ENCODE data around the gene ADGRD1.

The ADGRD1 gene

GRCh38 chr12:131033486-131033885, 79.8 kb downstream of the ADGRD1 start:
- no peak for DNase-seq (ENCODE audit: extremely low read depth, low read depth)
- TF ChIP-seq CTCF (IDR thresholded peaks at IDR 0.05; ENCODE audit: low read depth, low read length), result no peak

GRCh38 chr12:131033886-131034482, 80.3 kb downstream of the ADGRD1 start:
- no peak for TF ChIP-seq CTCF (IDR thresholded peaks at IDR 0.05; ENCODE audit: low read depth, low read length)
- no peak for DNase-seq (ENCODE audit: extremely low read depth, low read depth)

- DNase-seq (ENCODE audit: extremely low read depth, low read depth), result no peak
- no peak for TF ChIP-seq CTCF (IDR thresholded peaks at IDR 0.05; ENCODE audit: low read depth, low read length)
Observed at GRCh38 chr12:131034631-131035244, 81.0 kb downstream of the ADGRD1 start.

- DNase-seq (ENCODE audit: extremely low read depth, low read depth), result no peak
- no peak for TF ChIP-seq CTCF (IDR thresholded peaks at IDR 0.05; ENCODE audit: low read depth, low read length)
Observed at GRCh38 chr12:131035245-131035681, 81.6 kb downstream of the ADGRD1 start.

GRCh38 chr12:131038159-131038558, 84.5 kb downstream of the ADGRD1 start:
- no peak for TF ChIP-seq CTCF (IDR thresholded peaks at IDR 0.05; ENCODE audit: low read depth, low read length)
- DNase-seq (ENCODE audit: extremely low read depth, low read depth), result no peak

GRCh38 chr12:131038961-131039950, 85.5 kb downstream of the ADGRD1 start:
- no peak for TF ChIP-seq CTCF (IDR thresholded peaks at IDR 0.05; ENCODE audit: low read depth, low read length)
- no peak for DNase-seq (ENCODE audit: extremely low read depth, low read depth)

GRCh38 chr12:131040491-131040890, 86.8 kb downstream of the ADGRD1 start:
- no peak for DNase-seq (ENCODE audit: extremely low read depth, low read depth)
- no peak for TF ChIP-seq CTCF (IDR thresholded peaks at IDR 0.05; ENCODE audit: low read depth, low read length)
